UCSD-AML1 (cell line): ENCODE data around the gene NPY4R2.
"Not testable (repeated sequence)": the region's sequence is repeated elsewhere in the genome, so short reads cannot be mapped to it uniquely, and the experiment has no call there.

Experiments used
- DNase-seq: peaks from one replicate; lab custom pipeline; 2025; ENCODE audit not compliant: unreplicated experiment; lab: John Stamatoyannopoulos, UW

Gene NPY4R2, protein sequence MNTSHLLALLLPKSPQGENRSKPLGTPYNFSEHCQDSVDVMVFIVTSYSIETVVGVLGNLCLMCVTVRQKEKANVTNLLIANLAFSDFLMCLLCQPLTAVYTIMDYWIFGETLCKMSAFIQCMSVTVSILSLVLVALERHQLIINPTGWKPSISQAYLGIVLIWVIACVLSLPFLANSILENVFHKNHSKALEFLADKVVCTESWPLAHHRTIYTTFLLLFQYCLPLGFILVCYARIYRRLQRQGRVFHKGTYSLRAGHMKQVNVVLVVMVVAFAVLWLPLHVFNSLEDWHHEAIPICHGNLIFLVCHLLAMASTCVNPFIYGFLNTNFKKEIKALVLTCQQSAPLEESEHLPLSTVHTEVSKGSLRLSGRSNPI

DNA sequence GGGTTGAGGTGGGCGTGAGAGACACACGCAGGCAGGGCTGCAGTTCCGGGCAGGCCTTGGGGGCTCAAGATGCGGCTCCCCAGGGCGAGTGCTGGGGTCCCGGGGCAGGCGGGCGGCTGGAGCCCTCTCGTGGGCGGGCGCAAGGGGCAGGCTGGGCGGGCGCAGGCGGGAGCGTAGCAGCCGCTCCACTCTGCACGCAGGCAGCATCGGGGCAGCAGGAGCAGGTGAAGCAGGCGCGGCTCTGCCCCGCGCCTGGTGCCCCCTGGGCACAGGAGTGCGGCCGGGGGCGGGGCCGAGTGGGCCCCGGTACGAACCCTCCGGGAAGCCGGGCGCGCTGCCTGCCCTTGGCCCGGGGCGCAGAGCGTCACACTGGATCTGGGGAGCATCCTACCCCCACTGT lies at the start of gene NPY4R2:
Gene NPY4R2 (plus strand): TSS at position 188 of the 400 bp plus-strand sequence. CDS start 3,326 bp downstream, outside the sequence.
- DNase-seq: not testable (repeated sequence)

DNA sequence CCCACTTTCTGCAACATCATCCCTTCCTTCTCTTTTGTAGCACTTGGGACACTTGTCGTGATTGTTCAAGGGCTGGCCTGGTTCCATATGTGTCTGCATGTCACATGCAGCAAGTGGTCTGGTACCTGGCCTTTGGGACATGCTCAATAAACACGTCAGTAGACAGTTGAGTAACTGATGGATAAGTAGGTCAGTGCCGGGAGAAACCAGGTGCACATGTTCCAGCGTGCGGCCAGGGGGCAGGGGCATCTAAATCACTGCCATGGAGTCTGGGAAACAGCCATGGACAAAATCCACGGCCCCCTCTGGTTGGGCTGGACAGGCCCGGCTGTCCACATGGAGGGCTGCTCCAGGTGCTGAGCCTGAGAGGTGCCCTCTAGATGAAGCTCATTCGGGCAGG lies 47.6 kb upstream of the NPY4R2 start:
- not testable (repeated sequence) for DNase-seq

DNA sequence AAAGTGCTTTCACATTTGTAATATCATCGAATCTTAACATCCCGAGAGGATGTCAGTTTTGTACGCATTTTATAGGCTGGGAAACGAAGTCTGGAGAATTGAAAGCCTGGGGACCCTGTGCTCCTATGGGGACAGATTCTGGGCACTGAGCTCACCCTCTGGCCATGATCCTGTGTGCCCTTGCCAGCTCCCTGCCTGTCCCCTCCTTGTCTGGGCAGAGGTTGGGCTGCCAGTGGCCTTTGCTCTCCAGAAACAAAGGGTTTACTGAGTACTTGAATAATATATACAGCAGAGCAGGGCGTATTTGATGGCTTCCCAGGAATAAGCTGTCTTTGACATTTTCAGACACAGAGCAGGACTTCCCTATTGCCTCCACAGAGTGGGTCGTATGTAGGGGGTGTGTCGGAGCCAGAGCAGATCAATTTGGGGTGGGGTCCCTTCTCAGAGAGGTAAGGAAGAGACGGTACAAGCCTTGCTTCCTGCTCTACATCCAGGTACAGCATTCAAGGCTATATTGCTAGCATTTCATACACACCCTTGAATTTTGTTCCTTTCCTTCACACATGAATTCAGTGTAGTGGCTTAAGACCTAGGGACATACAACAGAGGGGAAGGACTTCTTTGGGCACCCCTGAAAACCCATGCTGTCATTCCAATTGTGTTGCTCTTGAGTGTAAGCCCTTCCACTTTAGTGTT lies 46.8 kb upstream of the NPY4R2 start:
- not testable (repeated sequence) for DNase-seq

DNA sequence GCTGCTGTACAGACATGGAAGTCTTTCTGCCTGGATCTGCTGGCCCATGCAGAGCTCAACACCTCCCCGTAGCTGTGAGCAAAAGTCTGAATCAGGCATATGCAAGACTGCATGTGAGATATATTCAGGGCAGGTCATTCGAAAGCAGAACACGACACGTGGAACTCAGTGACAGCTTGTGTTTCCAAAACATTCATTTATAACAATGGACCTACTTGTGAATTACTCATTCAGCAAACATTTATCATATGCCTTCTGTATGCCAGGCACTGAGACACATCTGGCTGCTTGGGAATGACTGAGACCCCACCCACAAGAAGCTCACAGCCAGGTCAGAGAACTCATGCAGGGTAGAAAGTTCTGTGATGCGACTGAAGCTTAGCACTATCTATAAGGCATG lies 46.2 kb upstream of the NPY4R2 start:
- DNase-seq: not testable (repeated sequence)

DNA sequence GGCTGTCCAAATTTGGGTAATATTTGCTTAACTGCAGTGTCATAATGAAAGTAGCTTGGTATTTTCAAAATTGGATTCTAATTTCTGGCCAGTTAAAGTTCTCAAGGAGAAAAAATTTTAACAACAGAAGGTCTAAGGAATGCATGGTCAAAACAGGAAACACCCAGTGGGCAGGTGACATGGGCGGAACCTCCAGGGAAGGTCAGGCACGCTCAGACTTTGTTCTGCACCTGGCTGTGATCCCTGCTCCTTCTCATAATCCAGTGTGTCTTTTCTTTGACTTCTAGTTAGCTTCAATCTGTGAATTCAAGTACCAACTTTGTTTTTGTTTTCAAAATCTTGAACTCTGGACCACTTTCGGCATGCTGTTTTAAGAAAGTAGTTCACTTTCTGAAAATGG lies 34.2 kb upstream of the NPY4R2 start:
- DNase-seq: not testable (repeated sequence)

DNA sequence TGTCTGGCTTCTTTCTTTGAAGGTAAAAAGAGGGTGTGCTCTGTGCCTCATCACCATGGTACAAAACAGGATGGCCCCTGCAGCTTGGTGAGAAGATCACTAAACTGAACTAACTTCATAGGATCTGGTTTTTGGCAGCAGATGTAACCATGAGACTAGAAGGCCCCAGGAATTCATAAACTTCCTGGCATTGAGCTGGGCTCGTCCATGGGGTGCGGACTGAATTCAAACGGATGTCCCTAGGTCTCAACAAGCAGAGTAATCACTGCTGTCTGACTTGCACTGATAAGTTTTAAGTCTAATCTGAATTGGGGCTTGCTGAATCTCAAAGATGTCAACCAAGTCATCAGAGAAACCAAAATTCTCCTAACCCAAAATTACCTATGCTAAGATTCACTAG lies 33.5 kb upstream of the NPY4R2 start:
- not testable (repeated sequence) for DNase-seq

DNA sequence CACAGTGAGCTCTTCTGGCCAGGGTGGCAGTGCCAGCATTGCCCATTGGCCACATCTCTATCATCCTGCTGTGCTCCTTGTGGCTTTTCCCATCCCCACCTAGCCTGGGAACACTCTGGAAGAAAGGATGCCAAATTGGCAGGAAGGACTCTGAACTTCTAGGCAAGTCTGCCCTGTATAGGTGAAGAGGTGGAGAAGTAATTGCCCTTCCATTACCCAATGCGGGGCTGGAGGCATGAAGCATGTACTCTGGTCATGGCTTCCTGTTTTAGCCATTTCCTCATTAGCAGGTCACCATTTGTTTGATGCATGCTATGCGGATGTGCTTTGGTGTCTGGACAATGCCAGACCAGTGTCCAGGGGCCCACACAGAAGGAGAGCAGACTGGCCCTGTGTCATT lies 32.1 kb upstream of the NPY4R2 start:
- DNase-seq: not testable (repeated sequence)

DNA sequence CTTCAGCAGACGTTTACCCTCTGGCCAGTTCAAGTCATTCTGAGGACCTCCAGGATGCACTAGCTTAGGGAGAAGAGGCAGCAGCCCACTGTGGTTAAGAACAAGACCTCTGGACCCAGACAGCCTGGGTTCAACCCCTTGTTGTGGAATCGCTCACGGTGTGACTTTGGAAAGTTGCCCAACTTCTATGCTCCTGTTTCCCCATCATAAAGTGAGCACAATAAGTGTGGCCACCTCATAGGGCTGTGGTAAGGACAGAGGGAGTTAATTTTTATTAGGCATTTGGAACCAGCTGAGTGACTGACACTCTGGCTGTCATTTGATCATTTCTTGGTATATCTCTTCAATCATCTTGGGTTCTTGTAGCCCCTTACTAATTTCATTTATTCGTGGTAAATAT lies 31.6 kb upstream of the NPY4R2 start:
- DNase-seq: not testable (repeated sequence)

DNA sequence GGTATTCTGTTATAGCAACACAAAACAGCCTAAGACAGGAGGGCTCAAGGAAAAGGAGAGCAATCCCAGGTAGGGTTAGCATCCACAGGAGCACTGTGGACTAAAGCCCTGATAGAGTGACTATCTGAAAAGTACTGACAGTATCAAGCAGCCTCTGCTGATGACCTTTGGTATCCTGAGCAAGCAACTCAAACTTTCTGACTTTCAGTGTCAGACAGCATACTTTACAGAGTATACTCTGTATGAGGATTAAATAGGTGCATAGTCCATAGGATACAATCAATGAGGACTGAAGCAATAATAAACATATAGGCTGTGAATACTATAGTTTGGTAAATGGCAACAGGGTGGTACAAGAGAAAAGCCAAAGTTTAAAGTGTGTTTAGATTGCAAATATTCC lies 27.7 kb upstream of the NPY4R2 start:
- not testable (repeated sequence) for DNase-seq

DNA sequence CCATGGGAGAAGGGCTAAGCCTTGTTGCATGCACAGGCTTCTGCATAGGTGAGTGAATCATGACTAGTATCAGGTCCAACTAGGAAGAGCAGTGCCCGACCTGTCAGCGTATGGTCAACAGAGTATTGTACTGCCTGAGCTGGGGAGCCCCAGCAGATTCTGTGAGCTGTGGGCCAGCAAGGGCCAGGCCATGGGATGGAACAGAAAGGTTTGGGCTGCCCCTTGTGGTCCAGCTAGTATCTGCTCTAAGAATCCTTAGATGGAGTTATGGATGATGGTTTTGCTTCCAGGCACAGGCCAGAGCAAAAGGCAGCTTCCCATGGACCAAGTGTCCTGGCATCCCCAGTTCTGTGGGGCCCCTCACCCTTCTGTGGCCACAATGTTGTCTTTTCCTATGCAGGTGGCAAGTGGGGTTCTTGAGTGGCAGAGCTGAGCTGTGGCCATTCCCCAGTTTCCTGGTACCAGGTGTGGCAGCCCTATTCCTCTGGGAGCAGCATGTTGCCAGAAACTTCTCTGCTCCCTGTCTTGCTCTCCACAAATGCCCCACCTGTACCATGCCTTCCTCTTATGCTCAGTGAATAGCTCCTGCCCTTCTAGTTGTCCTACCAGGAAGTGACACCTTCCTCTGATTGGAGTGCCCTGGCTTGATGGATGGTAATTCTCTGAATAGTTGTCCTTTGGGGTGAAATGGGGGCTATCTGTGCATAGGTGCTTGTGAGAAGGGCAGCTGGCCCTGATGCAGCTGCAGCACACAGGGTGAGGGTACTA lies 25.8 kb upstream of the NPY4R2 start:
- DNase-seq: not testable (repeated sequence)

DNA sequence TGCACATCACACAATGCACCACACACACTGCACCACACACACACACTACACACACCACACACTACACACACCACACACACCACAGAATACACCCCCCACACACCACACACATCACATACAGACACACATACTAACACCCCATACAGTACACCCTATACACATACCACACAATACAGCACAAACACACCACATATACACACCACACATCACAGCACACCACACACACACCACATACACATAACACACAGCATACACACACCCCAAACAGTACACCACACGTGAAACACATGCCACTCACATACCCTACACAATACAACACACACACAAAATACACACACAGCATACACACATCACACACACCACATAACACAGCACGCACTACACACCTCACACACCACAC lies 23.9 kb upstream of the NPY4R2 start:
- not testable (repeated sequence) for DNase-seq

DNA sequence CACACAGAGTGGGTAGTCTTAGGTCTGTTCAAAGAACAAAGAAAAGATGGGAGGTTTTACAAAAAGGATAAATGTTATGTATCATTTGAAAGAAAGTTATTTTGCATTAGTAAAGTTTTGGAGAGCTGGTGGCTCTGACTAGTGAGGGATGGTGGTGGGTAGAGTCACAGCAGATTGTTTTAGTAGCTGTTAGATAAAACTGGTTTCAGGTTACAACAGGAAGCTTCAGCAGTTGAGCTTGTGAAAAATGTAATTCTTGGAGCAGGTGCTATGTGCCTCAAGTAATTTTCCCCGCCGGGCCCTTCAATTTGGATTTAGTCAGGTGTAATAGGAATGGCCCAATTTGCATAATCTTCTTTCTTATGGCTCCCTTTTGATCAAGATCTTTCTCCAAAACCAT lies 20.6 kb upstream of the NPY4R2 start:
- DNase-seq: not testable (repeated sequence)

DNA sequence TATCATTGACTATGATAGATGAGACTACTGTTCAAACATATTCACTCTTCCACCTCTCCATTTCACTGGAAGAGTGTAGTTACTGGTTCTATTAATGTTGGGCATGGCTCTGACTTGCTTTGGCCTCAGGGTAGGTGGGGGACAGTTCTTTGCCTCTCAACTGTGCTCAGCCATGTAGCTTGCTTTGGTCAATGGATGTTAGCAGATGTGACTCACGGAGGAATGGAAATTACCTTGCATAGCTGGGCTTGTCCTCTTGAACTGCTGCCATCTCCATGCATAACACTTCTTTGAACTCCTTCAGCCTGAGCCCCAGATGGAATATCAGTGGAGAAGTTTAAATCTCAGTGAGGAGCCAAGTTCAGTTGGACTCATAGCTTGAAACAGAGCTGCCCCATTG lies 9.1 kb upstream of the NPY4R2 start:
- DNase-seq: not testable (repeated sequence)

DNA sequence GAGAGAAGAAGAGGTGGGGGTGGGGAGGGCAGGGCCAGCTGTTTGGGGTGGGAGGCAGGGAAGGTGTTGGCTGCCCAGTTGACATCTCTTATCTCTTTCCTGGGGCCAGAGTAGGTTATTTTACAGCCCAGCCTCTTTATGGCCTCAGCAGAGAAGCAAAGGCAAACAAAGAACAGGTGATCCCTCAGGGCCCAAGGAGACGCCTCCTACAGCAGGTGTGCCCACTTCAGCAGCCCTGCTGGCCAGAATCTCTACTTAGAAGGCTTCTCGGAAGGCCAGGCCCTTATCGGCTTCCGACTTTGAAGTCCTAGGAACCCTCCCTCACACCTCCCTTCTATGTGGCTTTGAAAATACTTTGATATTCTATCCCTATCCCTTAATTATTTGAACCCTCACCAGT lies 8.0 kb upstream of the NPY4R2 start:
- not testable (repeated sequence) for DNase-seq

DNA sequence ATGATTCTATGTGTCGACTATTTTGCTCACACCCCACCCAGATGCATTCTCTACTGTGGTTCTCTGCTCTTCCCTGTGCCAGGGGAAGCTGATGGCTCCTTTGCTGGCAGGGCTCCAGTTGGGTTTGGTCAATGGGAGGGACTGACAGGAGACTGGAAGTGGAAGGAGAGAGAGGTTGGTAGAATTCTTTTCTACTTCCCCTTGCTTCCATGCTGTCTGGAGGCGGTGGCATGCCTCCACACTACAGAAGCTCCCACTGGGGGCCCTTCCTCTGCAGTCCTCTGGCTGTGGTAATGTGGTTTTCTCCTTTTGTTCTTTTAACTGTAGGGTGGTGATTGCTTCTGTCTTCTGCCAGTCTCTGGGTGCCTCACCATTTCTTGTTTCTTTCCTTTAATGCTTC lies 4.4 kb upstream of the NPY4R2 start:
- not testable (repeated sequence) for DNase-seq

DNA sequence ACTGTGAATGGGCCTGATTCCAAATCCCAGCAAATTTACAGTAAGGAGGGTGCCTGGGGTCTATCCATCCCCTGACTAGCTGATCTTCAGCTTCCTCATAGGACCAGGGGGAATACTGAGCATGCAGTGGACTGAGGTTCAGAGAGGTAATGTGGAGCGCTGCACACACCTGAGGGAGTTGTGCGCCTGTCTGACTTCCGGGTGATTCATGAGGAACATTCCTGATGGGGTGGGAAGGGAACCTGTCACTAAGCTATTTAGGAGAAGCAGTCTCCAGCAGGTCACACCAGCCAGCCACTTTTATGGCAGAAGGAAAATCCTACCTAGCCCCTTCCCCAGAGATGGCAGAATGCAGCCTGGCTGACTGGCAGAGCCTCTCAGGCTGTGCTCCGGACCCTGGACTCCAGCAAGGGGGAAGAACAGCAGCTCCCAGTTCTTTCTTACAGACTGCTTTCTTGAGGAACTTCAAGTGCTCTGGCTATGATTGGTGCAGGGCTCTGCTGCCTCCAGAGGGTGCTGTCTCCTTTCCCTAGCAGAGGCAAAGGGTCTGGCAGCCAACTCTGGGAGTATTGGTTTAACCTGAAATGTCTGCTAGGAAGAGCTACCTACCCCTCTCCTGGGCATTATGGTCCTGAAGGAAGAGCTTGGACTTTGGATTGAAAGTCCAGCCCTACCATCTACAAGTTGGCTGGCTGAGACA lies 2.5 kb upstream of the NPY4R2 start:
- DNase-seq: not testable (repeated sequence)

DNA sequence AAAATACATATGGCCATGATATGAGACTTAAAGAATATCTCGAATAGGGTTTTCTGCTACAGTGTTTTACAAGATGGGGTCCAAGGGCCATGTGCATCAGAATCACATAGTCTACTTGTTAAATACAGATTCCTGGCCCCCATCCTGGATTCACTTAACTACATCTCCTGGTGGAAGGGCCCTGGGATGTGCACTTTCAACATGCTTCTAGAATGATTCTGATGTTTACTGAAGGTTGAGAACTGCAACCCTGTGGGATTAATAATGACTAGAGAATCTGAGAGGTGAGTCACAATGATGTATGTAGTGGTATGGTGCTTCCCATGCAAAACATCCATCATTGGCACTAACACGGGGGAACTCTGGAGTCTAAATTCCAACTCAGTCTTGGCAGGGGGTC lies 2.1 kb downstream of the NPY4R2 start:
- not testable (repeated sequence) for DNase-seq

DNA sequence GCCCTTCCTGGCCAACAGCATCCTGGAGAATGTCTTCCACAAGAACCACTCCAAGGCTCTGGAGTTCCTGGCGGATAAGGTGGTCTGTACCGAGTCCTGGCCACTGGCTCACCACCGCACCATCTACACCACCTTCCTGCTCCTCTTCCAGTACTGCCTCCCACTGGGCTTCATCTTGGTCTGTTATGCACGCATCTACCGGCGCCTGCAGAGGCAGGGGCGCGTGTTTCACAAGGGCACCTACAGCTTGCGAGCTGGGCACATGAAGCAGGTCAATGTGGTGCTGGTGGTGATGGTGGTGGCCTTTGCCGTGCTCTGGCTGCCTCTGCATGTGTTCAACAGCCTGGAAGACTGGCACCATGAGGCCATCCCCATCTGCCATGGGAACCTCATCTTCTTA lies 4.0 kb downstream of the NPY4R2 start:
- not testable (repeated sequence) for DNase-seq

DNA sequence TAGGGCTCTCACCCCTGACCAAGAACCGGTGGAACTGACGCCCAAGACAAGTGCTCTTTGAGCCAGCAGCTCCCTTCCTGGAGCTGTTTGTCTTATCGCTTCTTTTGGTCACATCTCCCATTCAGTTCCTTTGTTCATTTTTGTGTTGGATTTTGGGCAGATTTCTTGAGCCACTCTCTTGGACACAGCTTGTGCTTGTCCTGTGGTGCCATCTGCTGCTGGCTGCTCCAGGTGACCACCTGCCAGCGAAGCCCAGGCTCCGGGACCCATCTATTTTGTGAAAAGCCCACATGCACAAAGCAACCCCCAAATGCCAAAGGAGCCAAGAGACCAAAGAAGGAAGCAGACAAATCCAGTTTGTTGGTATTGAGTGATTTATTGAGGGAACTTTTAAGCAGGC lies 6.2 kb downstream of the NPY4R2 start:
- not testable (repeated sequence) for DNase-seq

DNA sequence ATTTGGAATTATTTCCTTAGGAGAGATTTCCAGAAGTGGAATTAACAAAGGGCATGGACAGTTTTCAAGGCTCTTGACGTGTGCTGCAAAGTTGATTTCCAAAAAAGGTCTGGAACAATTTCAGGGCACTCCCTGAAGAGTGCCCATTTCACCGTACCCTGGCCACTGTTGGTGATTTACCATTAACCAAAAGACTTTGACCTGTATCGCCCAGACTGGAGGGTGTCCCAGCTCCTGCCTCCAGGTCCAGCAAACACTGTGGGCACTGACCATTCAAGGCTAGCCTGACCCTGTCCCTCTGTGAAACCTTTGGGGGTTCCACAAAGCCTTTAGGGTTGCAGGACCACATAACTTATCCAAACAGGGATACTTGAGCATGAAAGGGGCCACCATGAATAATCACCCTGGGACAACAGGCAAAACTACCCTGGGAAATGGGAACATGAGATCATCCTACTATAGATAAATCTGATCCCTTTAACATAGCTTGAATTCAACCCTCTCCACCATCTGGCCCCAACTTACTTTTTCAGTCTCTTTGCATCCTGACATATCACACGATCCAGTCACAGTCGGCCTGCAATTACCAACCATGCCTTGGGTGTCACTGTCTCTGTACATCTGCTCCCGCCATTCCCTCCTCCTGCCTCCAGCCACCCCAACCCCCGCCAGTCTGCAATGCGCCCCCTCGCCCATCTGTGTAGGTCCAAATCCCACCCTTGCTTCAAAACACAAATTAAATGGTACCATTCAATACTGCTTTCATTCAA lies 8.9 kb downstream of the NPY4R2 start:
- not testable (repeated sequence) for DNase-seq
